Retina (tissue), 1 donor: ENCODE data around the gene COPE.

ENCODE experiments used
- DNase-seq: peaks from one replicate; pipeline ENCODE4 v3.0.0-alpha.2; 2016

The COPE gene

GRCh38 chr19:18865973-18866799, 53.0 kb downstream of the COPE start:
- DNase-seq = peak; percentile 91

DNA sequence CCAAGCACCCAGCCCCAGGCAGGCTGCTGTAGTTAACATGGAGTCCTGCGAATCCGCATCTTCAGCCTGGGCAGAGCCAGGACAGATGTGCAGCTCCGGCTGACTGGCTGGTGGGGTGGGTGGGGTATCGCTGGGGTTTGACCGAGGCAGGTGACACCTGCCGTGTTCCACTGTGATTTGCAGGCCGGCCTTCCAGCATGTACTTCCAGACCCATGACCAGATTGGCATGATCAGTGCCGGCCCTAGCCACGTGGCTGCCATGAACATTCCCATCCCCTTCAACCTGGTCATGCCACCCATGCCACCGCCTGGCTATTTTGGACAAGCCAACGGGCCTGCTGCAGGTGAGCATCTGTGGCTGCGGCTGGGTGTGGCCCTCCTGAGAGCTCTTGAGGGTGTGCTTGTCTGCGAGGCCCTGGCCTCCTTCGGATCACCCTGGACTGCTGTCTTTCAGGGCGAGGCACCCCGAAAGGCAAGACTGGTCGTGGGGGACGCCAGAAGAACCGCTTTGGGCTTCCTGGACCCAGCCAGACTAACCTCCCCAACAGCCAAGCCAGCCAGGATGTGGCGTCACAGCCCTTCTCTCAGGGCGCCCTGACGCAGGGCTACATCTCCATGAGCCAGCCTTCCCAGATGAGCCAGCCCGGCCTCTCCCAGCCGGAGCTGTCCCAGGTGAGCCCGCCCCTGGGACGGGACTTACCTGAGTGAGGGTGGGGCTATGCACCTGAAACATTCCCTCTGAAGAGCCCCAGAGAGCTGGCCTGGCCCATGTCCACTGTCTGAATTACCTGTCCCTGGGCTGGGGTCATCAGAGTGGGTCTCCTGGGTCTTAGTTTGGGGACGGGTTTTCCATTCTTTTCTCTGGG, 53.8 kb downstream of the COPE start:
- no peak for DNase-seq

DNA sequence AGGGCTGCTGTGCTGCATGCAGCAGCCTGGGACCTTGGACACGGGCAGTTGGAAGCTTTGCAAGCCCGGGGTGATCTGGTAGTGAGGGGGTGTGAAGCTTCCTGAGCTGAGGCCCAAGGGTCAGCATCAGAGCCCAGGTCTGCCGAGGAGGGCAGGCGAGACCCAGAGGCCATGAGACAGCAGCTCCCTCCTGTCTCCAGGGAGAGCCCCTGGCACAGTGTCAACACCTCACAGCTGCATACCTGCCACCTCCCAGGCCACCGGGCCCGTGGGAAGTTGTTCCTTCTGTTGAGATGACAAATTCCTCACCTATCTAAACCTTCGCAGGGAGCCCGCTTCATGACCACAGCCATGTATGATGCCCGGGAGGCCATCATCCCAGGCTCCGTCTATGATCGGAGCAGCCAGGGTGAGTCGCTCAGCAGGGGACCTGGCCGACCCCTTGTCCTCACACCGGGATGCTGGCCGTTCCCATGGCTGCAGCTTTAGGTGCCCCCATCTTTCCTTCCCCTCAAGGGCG, 55.3 kb downstream of the COPE start:
- DNase-seq = no peak

- DNase-seq = no peak
Measured at GRCh38 chr19:18862976-18863842, 56.0 kb downstream of the COPE start.

- DNase-seq = no peak
Measured at GRCh38 chr19:18861917-18862316, 57.3 kb downstream of the COPE start.

DNA sequence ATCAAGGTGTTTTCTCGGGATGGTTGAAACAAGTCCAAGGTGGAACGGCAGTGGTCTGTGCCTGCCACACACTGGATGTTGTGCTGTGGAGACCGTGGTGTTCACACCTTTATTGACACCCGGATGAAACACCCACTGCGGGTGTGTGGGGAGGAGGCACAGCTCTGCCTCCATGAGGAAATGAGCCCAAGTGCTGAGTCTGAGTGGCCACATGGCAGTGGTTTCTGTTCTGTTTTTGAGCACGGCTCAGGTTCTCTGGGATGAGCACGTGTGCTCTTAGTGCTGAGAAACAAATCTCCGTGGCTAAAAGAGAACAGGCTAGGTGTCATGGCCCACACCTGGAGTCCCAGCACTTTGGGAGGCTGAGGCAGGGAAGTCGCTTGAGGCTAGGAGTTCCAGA, 58.0 kb downstream of the COPE start:
- DNase-seq = no peak

DNA sequence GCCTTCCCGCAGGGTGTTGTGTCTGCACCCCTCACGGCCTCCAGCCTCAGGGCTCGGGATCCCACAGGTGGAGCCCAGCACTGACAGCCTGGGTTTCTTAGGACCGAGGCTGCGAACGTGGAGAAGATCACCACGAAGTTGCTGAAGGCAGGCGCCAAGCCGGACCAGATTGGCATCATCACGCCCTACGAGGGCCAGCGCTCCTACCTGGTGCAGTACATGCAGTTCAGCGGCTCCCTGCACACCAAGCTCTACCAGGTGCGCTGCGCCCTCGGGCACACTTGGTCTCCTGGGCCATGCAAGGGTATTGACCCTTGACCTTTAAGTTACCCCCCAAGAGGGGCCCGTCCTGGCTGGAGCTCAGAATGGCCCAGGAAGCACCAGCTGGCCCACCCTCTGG, 58.5 kb downstream of the COPE start:
- DNase-seq = no peak

DNA sequence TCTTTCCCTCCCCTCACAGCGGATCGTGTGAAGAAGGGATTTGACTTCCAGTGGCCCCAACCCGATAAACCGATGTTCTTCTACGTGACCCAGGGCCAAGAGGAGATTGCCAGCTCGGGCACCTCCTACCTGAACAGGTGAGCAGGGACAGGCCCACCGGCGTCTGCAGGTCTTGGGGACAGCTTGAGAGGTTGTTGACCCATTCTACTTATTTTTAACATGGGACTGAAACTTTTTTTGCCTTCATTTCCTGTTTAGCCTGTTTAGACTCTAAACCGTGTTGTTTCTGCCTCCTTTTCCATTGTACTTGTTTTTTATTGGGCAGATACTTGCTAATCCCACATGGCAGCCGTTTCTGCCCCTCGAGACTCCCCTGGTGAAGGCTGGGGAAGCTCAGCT, 58.9 kb downstream of the COPE start:
- DNase-seq = no peak

DNA sequence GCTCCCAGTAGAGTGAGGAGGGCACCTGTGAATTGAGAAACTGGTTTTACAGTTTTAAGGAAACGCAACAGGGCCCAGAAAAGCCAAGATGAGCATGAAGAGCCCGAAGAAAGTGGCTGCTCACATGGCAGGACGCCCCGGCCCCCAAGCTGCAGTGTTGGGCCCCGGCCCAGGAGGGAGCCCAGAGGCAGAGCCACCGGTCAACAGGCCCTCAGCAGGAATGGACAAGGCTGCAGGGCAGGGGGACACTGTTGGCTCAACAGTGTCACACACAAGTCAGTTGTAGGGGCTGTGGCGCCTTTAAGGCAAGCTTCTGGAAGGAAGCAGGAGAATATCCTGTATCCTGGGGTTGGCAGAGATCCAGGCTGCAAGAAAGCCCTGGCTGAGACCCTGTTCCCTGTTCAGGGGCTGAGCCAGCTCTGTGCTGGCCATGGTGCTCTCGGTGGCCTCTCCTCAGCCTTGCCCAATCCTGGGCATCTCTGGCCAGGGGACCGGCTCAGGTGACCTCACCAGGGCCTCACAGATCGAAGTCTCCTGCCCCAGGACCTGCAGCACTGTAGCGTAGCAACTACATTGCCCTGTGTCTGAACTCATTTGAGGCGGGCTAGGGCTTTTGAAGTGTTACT, 59.4 kb downstream of the COPE start:
- no peak for DNase-seq

- no peak for DNase-seq
Measured at GRCh38 chr19:18858906-18859646, 60.1 kb downstream of the COPE start.

DNA sequence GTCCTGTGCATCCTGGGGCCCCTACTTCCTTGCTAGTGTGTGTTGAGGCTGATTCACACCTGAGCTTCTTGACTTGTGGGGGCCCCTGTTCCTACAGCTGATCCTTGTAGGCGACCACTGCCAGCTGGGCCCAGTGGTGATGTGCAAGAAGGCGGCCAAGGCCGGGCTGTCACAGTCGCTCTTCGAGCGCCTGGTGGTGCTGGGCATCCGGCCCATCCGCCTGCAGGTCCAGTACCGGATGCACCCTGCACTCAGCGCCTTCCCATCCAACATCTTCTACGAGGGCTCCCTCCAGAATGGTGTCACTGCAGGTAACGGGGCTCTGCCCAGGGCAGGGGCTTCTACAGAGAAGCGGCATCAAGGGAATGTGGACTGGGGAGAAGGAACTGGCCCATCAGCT, 62.0 kb downstream of the COPE start:
- DNase-seq = no peak

DNA sequence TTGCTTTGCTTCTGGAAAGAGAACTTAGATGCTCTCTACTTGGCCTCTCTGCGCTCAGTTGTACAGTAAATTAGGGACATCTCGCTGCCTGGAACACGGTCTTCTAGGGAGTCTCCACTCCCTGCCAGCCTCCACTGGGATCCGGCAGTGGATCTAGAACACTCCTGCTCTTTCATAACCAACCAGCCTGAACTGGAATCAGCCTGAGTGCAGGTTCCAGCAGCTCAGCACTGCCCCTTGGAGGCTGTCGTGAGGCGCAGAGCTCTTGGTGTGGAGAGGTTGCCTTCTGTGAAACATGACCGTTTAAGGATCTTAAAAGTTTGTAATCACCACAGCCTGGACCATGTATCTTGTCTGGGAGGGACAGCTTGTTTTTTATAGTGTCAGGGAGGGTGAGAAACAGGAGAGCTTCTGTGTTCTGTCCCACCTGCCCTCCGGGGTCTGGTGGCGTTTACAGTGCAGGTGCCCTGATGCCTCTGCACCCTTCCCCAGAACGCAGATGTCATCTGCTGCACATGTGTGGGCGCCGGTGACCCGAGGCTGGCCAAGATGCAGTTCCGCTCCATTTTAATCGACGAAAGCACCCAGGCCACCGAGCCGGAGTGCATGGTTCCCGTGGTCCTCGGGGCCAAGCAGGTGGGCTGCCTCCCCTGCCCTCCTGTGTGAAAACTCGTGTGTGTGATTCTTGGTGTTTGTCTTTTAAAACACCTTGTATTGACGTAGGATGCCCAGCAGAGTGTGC, 62.6 kb downstream of the COPE start:
- no peak for DNase-seq

DNA sequence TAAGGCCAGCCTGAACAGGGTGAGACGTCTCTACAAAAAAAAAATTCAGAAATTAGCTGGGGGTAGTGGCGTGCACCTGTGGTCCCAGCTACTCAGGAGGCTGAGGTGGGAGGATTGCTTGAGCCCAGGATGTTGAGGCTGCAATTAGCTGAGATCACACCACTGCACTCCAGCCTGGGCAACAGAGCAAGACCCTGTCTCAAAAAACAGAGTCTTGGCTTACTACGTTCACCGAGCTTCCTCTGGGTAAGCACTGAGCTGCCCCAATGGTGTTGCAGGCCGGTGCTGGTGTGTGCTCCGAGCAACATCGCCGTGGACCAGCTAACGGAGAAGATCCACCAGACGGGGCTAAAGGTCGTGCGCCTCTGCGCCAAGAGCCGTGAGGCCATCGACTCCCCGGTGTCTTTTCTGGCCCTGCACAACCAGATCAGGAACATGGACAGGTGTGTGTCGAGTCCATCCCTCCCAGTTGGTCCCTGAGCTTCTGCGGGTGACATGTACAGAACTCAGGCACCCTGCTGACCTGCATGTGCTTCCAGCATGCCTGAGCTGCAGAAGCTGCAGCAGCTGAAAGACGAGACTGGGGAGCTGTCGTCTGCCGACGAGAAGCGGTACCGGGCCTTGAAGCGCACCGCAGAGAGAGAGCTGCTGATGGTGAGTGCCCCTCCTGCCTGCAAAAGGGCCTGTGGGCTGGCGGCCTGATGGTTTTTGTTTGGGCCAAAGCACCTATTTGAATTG, 63.4 kb downstream of the COPE start:
- no peak for DNase-seq

- no peak for DNase-seq
Measured at GRCh38 chr19:18854982-18855381, 64.2 kb downstream of the COPE start.

GRCh38 chr19:18853755-18854427, 65.3 kb downstream of the COPE start:
- no peak for DNase-seq

DNA sequence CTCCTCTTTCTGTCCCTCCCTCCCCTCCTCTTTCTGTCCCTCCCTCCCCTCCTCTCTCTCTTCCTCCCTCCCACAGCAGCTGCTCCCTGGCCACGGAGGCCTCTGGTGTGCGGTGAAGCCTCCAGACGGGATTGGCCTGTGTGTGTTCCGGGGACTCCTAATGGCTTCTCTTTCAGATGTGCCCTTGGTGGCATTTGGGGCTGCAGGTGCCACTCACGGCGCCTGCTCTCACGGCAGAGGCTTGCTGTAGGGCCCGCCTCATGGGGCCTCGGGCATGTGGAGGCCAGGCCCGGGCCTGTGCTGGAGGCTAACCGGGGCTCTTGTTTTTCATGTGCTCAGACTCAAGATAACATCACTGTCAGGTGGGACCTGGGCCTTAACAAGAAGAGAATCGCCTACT, 66.5 kb downstream of the COPE start:
- DNase-seq = no peak

- no peak for DNase-seq
Measured at GRCh38 chr19:18851673-18852325, 67.4 kb downstream of the COPE start.

DNA sequence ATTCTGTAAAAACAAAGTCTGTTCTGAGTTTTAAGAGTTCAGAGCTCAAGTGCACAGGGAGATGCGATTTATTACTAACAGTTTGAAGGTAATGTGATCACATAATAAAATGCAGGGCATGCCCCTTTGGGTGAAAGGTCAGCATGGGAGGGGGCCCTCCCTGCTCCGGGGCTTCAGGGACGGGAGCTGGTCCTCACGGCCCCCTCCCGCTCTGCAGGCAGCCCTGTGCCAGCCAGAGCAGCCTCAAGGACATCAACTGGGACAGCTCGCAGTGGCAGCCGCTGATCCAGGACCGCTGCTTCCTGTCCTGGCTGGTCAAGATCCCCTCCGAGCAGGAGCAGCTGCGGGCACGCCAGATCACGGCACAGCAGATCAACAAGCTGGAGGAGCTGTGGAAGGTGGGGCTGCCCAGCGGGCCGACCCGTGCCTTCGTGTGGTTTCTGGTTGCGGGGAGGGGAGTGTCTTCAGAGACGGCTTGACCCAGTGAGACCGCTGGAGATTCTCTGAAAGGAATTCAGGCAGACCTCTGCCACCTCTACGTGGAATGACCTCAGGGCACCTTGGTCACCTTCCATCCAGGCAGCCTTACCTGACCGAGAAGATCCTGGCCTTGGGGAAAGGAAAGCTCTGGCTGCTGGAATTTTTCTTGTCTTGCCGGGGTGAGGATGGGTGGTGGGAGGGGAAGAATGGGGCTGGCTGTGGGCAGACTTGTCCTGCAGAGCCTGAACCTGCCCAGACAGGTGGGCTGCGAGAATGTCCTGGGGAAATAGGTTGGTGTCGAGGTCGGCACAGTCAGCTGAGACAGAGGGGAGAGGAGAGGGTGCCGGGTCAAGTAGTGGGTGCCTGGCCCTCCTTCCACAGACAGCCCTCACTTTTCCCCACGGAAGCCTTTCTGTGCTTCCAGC, 68.5 kb downstream of the COPE start:
- no peak for DNase-seq
